Measurements from ENCODE around the gene PPM1H.

DNA sequence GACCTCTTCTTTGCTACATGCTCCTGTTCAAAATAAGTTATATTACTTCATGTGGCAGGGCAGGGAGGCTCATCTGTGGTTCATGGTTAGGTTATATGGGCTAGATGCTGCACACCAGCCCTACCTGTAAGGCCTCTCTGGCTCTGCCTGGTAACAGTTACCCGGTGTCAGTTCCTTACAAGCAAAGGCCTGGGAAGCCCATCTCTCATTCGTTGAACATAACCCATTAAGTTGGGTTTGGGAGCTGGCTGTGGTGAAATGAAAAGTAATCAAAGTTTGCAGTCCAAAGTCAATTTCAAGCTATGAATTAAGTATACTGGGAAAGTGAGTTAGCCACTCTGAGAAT, 183.2 kb downstream of the PPM1H start:
- TF ChIP-seq, protein P1, sequence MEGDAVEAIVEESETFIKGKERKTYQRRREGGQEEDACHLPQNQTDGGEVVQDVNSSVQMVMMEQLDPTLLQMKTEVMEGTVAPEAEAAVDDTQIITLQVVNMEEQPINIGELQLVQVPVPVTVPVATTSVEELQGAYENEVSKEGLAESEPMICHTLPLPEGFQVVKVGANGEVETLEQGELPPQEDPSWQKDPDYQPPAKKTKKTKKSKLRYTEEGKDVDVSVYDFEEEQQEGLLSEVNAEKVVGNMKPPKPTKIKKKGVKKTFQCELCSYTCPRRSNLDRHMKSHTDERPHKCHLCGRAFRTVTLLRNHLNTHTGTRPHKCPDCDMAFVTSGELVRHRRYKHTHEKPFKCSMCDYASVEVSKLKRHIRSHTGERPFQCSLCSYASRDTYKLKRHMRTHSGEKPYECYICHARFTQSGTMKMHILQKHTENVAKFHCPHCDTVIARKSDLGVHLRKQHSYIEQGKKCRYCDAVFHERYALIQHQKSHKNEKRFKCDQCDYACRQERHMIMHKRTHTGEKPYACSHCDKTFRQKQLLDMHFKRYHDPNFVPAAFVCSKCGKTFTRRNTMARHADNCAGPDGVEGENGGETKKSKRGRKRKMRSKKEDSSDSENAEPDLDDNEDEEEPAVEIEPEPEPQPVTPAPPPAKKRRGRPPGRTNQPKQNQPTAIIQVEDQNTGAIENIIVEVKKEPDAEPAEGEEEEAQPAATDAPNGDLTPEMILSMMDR (IDR thresholded peaks at IDR 0.05; ENCODE audit: low read depth, low read length), result no peak
- TF ChIP-seq EZH2phosphoT487 (IDR thresholded peaks at IDR 0.05; ENCODE audit: low read depth), result no peak

All from OCI-LY3 (cell line).